22Rv1 (cell line): Measurements from ENCODE around the gene DCC.

Experiments
- CTCF ChIP-seq: fragments of 450-650 bp; IDR thresholded peaks from 2 replicates; pipeline ENCODE4 v1.5.1; 2017; ENCODE audit warnings: mild to moderate bottlenecking
- ZFX ChIP-seq: fragments of 450-650 bp; IDR thresholded peaks from 2 replicates; pipeline ENCODE4 v1.6.1; 2017; ENCODE audit warnings: antibody characterized with exemption, borderline replicate concordance

- TF ChIP-seq CTCF (no peak), ZFX (no peak)
Measured at GRCh38 chr18:53147472-53147871, 807.5 kb downstream of the DCC start.
